ENCODE data around the gene FGF16. TPM values are rescaled to one million over a fixed set of nuclear protein-coding genes. Genes with fewer than 3 reads are reported as not detected.

Gene FGF16
- polyA plus RNA-seq (2012; rRNA removed), result not detected in 2 replicates
- not detected in 2 replicates for polyA plus RNA-seq (2012; cell fraction: cytosol; rRNA removed)
- polyA plus RNA-seq (2012; cell fraction: nucleus; rRNA removed), result not detected in 2 replicates

- no peak within 1 kb of the TSS for H2AFZ ChIP-seq (ENCODE audit: low read depth)
- no peaks in the 10 kb centered on the region for H3K9me3 ChIP-seq
- no peak for TF ChIP-seq RFX5 (IDR thresholded peaks at IDR 0.05; ENCODE audit: low read length)
- no peak for TF ChIP-seq SMC3 (IDR thresholded peaks at IDR 0.05; ENCODE audit: low read depth, low read length)
- no peak for TF ChIP-seq FOSL2 (IDR thresholded peaks at IDR 0.05; ENCODE audit: borderline replicate concordance, low read depth)
- no peak for TF ChIP-seq YY1 (IDR thresholded peaks at IDR 0.05; ENCODE audit: low read depth)
- no peak for TF ChIP-seq USF1 (IDR thresholded peaks at IDR 0.05; ENCODE audit: borderline replicate concordance, low read depth)
- TF ChIP-seq POLR2AphosphoS5 (IDR thresholded peaks at IDR 0.05; ENCODE audit: low read depth, low read length), result no peak
- TF ChIP-seq MAX (IDR thresholded peaks at IDR 0.05; ENCODE audit: low read depth), result no peak
- no peak for TF ChIP-seq FOXM1 (IDR thresholded peaks at IDR 0.05; ENCODE audit: low read depth)
- no peak for TF ChIP-seq ZBTB33 (IDR thresholded peaks at IDR 0.05; ENCODE audit: borderline replicate concordance, low read depth)
- TF ChIP-seq RXRA (IDR thresholded peaks at IDR 0.05; ENCODE audit: borderline replicate concordance, low read depth), result no peak
- no peak for TF ChIP-seq IRF3 (IDR thresholded peaks at IDR 0.05; ENCODE audit: low read depth, low read length)
- no peak for TF ChIP-seq JUND (IDR thresholded peaks at IDR 0.05)
- TF ChIP-seq TAF1 (IDR thresholded peaks at IDR 0.05; ENCODE audit: borderline replicate concordance, low read depth, low read length), result no peak
- no peak for TF ChIP-seq GABPA (IDR thresholded peaks at IDR 0.05; ENCODE audit: low read depth)
- no peak for TF ChIP-seq NFIC (IDR thresholded peaks at IDR 0.05; ENCODE audit: borderline replicate concordance)
- TF ChIP-seq GATA2 (CRISPR knock-in tag; IDR thresholded peaks at IDR 0.05), result no peak
- no peak for TF ChIP-seq CTCF (IDR thresholded peaks at IDR 0.05)
- TF ChIP-seq ELF1 (IDR thresholded peaks at IDR 0.05), result no peak
- no peak for TF ChIP-seq EZH2phosphoT487 (IDR thresholded peaks at IDR 0.05; ENCODE audit: borderline replicate concordance, low read depth)
- CTCF ChIA-PET, result interaction anchor here (1.2 to 1.7 kb wide), 2 partner anchors 12 to 16 kb away, joined by 3 to 4 read pairs; no protein-coding TSS in a partner anchor
- no peaks in the 10 kb centered on the region for H3K36me3 ChIP-seq (replicated peaks in 1 of 2; ENCODE audit: control insufficient read depth in 1 of 2, insufficient read depth in 2 of 2, low read length in 1 of 2)
- POLR2A ChIA-PET, result no interaction called here
- no peak within 1 kb of the TSS for H3K9ac ChIP-seq
- no peak within 1 kb of the TSS; a peak in 1 of 4 replicates for H3K4me3 ChIP-seq (ENCODE audit: low read depth in 2 of 2, low read length in 1 of 2)
- peaks cover 13% of the 10 kb centered on the region; the same call in 1 of the 2 replicates for H3K27me3 ChIP-seq (ENCODE audit: insufficient read depth)
- H3K9me2 ChIP-seq, result no peaks in the 10 kb centered on the region
- no peaks in the 10 kb centered on the region for H3K79me2 ChIP-seq (ENCODE audit: insufficient read depth)
- DNase-seq, result peak; percentile 45
- H3F3A ChIP-seq (replicated peaks; ENCODE audit: insufficient read depth), result peaks cover 15% of the 10 kb centered on the region
- no peaks in the 10 kb centered on the region for H4K20me1 ChIP-seq (ENCODE audit: insufficient read depth)
- WGBS (ENCODE audit: low lambda C conversion rate), result 33% methylated on average over 17 of the region's 48 CpGs
- H3K4me2 ChIP-seq, result no peak within 1 kb of the TSS
- peaks cover 0 to 10% of the 10 kb centered on the region in 2 experiments; a peak in 3 of 4 replicates for H3K4me1 ChIP-seq (ENCODE audit: control insufficient read depth in 1 of 2, insufficient read depth in 2 of 2, low read depth in 1 of 2, low read length in 1 of 2)
- no peak within 1 kb of the TSS for H3K27ac ChIP-seq (ENCODE audit: low read depth in 2 of 2, low read length in 1 of 2)
These were observed at the start of gene FGF16 for GRCh38 chrX:77446908-77447652. TSS of gene FGF16 (plus strand) at chrX:77447389. CDS start at chrX:77447675, 286 bp downstream.
